ENCODE results near the gene ZNF45. TPM values are rescaled to one million over a fixed set of nuclear protein-coding genes. Genes with fewer than 3 reads are reported as not detected.
A peak's percentile ranks its signal among the peaks of the same experiment; 100 is the strongest.
"Not testable (repeated sequence)": the region's sequence is repeated elsewhere in the genome, so short reads cannot be mapped to it uniquely, and the experiment has no call there.

ZNF45 gene
- 10.7 TPM for polyA plus RNA-seq

DNA sequence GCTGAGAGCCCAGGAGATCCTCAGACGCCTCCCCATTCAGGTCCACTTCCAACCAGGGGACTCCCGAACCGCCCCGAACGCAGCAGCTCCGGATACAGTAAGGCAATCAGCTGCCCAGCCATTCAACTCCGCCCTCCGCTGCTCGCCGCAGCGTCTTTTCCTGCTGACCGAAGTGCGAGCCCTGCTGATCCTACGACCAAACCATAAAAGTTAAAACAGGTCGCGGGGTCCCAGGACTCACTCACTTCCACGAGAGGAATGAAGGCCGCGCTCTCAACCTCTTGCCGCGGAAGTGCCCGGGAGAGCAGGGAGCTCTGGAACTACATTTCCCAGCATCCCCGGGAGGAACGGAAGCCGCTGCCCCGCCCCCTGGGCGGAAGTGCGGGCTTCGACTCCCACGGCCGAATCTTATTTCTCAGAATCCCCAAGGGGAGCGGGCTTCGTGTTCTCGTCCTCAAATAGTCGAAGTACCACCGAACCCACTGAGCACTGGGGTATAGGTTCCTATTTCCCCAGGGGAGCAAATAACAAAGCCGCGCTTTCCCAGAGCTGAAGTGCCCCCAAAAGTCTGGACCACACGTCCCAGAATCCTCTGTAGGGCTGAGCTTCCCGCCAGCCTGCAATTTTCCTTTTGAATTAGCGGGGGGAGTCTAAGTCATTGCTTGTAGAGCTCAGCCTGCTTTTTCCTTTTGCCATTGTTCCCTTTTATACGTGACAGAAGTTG lies at the start of gene ZNF45:
Gene ZNF45 (minus strand): TSS at position 298 of the 724 bp plus-strand sequence. CDS start 13,097 bp downstream, outside the sequence.
- Mint-ChIP-seq H3K27ac (peak within 1 kb of the TSS; percentile 67 to 92 (median 86)), H3K36me3 (peaks cover 12% of the 10 kb centered on the region)

DNA sequence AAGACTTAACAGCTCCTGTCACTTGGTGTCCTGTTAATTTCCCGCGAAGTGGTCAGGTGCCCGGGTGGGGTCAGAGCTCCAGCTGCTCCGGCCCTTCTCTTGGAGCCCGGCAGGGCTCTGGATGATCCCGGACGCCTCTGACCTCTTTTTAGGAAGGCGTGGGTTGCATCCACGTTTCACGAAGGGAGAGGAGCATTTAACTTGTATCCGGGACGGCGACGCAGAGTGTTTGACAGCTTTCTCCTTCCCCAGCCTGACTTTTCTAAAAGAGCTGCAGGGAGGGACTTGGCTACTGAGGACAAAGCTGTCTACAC lies 49.6 kb upstream of the ZNF45 start:
- peak overlapping the region; percentile 94 to 99 (median 98) for H3K4me3 Mint-ChIP-seq
- H3K27me3 Mint-ChIP-seq = no peaks in the 10 kb centered on the region
- H3K36me3 Mint-ChIP-seq = peaks cover 16% of the 10 kb centered on the region
- H3K27ac Mint-ChIP-seq = peak overlapping the region in 2 of 3 donors; percentile 42 to 97
- peaks cover 0 to 15% (median under 1%) of the 10 kb centered on the region in 3 donors for H3K9me3 Mint-ChIP-seq
- H3K4me1 Mint-ChIP-seq = peaks cover 0 to 12% (median 9%) of the 10 kb centered on the region in 3 donors

More for the DNA sequence above, at the start of gene ZNF45:
- no peaks in the 10 kb centered on the region for H3K27me3 Mint-ChIP-seq
- H3K4me3 Mint-ChIP-seq = peak within 1 kb of the TSS; percentile 93 to 99 (median 98)
- H3K9me3 Mint-ChIP-seq = peaks cover under 1 to 8% (median 7%) of the 10 kb centered on the region in 3 donors
- H3K4me1 Mint-ChIP-seq = peaks cover 11 to 22% (median 13%) of the 10 kb centered on the region in 3 donors

DNA sequence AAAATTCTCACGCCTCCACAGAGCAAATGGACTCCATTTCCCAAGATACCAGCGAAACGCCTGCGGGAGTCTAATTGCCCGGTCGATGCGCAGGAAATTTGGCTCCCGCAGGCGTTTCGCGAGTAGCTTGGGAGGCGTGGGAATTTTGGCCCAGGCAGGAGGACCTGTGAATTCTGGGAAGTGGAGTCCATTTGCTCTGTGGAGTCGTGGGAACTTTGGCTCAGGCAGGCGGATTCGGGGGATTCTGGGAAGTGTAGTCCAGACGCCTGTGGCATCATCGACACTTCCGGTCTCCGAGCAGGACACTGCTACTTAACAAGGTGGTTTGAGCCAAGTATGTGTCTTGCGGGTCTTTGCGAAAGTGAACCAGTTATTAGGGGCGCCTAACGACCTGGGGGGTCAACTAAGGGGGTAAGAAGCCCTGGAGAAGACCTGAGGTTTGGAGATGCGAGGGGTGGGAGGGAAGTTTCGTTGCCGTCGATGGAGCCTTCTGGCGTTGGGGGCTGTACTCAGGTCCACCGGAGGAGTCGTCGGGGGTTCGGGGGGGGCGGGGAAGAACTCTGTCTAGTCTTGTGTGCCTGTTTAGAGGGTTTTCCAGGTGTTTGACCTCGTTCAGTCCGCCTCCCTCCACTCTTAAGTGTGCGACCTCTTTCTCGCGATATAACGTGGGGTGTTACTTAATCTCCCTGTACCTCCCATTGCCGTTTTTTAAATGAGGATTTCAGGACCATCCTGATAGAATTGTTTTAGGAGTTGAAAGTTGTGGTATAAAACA lies 49.0 kb upstream of the ZNF45 start, which contains the start of gene ZNF155:
Gene ZNF155 (plus strand): TSS at position 277 of the 775 bp plus-strand sequence. CDS start 4,356 bp downstream, outside the sequence.
- H3K36me3 Mint-ChIP-seq = peaks cover 11% of the 10 kb centered on the region
- peaks cover 0 to 15% (median 0%) of the 10 kb centered on the region in 3 donors for H3K9me3 Mint-ChIP-seq
- peak within 1 kb of the TSS; percentile 94 to 99 (median 98) for H3K4me3 Mint-ChIP-seq
- H3K27ac Mint-ChIP-seq = peak within 1 kb of the TSS; percentile 42 to 97 (median 67)
- peaks cover 0 to 12% (median 9%) of the 10 kb centered on the region in 3 donors for H3K4me1 Mint-ChIP-seq
- H3K27me3 Mint-ChIP-seq = no peaks in the 10 kb centered on the region

DNA sequence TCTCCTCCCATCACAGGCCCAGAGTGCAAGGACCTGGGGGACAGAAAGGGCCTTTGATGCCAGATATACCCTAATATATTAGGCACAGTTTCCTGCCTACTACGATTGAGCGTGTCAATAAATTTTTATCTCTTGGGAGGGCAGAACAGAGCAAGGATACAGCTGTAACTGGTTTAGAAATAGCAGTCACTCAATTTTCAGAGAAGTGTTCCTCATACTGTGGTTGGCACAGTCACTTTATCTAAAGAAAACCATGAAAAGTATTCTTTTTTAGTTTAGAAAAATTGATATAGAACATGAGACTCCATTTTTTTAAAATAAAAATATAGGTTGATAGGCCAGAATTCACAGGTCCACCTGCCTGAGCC lies 48.4 kb upstream of the ZNF45 start:
- peak overlapping the region in 1 of 3 donors; percentile 97 for H3K27ac Mint-ChIP-seq

DNA sequence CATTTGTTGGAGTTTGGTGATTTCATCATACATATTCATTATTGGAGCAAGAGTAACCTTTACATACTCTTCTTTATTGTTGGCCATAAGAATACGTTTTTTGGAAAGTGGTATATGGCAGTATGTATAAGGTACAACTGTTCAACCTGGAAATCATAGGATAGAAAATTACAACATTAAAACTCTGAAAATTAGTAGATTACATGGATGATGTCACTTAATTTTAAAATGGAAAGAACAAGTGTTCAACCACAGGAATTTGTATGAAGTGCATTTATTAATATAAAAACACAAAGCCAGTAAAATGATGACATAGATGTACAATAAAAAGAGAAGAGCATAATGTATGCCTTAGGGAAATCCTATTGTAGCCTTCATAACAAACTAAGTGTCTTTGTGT lies 41.6 kb upstream of the ZNF45 start:
- H3K27ac Mint-ChIP-seq = no peak overlapping the region

More for the DNA sequence above, 48.4 kb upstream of the ZNF45 start:
- Mint-ChIP-seq H3K4me1 (peaks cover 0 to 10% (median 9%) of the 10 kb centered on the region in 3 donors), H3K4me3 (peak overlapping the region; percentile 76 to 97 (median 85)), H3K27me3 (no peaks in the 10 kb centered on the region), H3K36me3 (peaks cover 5% of the 10 kb centered on the region), H3K9me3 (peaks cover 0 to 9% (median 0%) of the 10 kb centered on the region in 3 donors)

DNA sequence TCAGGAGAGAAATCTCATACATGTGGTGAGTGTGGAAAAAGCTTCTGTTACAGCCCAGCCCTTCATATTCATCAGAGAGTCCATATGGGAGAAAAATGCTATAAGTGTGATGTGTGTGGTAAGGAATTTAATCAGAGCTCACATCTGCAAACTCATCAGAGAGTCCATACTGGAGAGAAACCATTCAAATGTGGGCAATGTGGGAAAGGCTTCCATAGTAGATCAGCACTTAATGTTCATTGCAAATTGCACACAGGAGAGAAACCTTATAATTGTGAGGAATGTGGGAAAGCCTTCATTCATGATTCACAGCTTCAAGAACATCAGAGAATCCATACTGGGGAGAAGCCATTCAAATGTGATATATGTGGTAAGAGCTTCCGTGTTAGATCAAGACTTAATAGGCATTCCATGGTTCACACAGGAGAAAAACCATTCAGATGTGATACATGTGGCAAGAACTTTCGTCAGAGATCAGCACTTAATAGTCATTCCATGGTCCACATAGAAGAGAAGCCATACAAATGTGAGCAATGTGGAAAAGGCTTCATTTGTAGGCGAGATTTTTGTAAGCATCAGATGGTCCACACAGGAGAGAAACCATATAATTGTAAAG lies 31.1 kb upstream of the ZNF45 start:
- H3K27me3 Mint-ChIP-seq = no peaks in the 10 kb centered on the region
- no peak overlapping the region for H3K4me3 Mint-ChIP-seq
- H3K4me1 Mint-ChIP-seq = no peaks in the 10 kb centered on the region
- peaks cover 8% of the 10 kb centered on the region for H3K36me3 Mint-ChIP-seq
- no peak overlapping the region for H3K27ac Mint-ChIP-seq
- H3K9me3 Mint-ChIP-seq = peaks cover 34 to 55% (median 48%) of the 10 kb centered on the region in 3 donors

More for the DNA sequence above, 41.6 kb upstream of the ZNF45 start:
- no peak overlapping the region for H3K4me3 Mint-ChIP-seq
- H3K4me1 Mint-ChIP-seq = no peaks in the 10 kb centered on the region
- no peaks in the 10 kb centered on the region for H3K27me3 Mint-ChIP-seq
- H3K9me3 Mint-ChIP-seq = peaks cover 9 to 43% (median 30%) of the 10 kb centered on the region in 3 donors
- H3K36me3 Mint-ChIP-seq = peaks cover 9% of the 10 kb centered on the region

DNA sequence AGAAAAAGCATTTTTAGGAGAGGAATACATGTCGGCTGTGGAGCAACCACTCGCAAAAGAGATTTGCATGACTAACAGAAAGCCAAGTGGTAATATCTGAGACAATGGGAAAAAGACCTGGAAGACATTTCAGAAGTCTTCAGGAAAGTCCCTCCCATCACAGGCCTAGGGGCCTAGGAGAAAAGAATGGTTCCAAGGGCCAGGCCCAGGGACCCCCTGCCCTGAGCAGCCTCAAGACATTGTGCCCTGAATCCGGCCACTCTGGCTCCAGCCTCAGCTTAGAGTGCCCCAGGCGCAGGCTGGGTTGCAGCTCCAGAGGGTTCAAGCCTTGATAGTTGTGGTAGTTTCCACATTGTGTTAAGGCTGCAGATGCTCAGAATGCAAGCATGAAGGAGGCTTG lies 25.3 kb upstream of the ZNF45 start:
- no peaks in the 10 kb centered on the region for H3K4me1 Mint-ChIP-seq
- no peaks in the 10 kb centered on the region for H3K27me3 Mint-ChIP-seq
- no peak overlapping the region for H3K27ac Mint-ChIP-seq
- peaks cover 21 to 47% (median 26%) of the 10 kb centered on the region in 3 donors for H3K9me3 Mint-ChIP-seq
- no peak overlapping the region for H3K4me3 Mint-ChIP-seq
- H3K36me3 Mint-ChIP-seq = peaks cover 9% of the 10 kb centered on the region

DNA sequence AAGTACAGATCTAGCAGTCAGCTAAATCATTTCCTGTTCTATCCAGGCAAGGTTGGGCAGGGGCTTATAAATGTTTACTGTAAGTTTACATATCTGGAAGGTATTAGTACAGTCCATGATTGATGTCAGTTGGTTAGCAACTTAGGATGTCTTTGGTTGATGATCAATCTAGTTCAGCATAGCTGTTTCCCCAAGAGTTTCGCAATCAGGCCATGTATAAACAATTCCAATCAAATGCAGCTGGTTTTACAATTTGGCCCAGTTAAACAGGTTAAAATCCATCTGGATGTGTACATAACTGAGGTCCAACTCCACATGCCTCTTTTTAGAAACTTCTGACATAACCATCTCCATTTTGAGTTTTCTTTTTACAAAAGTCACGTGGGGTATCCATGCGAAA lies 22.8 kb upstream of the ZNF45 start:
- Mint-ChIP-seq H3K27ac (no peak overlapping the region), H3K36me3 (peaks cover 5% of the 10 kb centered on the region), H3K27me3 (no peaks in the 10 kb centered on the region), H3K4me3 (no peak overlapping the region), H3K9me3 (peaks cover 16 to 40% (median 18%) of the 10 kb centered on the region in 3 donors), H3K4me1 (no peaks in the 10 kb centered on the region)

DNA sequence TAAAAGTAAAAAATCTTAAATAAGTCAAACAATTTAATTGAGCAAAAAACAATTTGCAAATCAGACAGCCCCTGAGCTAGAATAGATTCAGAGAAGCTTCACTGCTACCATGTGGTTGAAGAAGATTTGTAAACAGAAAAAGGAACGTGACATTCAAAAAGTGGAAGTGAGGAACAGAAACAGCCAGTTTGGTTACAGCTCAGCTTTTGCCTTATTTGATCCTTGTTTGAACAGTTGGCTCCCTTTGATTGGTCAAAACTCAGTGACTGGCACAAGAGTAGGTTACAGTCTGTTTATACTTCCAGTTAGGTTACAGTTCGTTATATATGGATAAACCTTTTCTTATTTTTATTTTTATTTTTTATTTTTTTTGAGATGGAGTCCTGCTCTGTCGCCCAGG lies 21.7 kb upstream of the ZNF45 start:
- Mint-ChIP-seq H3K4me3 (no peak overlapping the region), H3K27ac (no peak overlapping the region), H3K4me1 (peaks cover 0 to 3% (median 2%) of the 10 kb centered on the region in 3 donors), H3K9me3 (peaks cover 18 to 32% (median 19%) of the 10 kb centered on the region in 3 donors), H3K27me3 (no peaks in the 10 kb centered on the region), H3K36me3 (peaks cover 8% of the 10 kb centered on the region)

DNA sequence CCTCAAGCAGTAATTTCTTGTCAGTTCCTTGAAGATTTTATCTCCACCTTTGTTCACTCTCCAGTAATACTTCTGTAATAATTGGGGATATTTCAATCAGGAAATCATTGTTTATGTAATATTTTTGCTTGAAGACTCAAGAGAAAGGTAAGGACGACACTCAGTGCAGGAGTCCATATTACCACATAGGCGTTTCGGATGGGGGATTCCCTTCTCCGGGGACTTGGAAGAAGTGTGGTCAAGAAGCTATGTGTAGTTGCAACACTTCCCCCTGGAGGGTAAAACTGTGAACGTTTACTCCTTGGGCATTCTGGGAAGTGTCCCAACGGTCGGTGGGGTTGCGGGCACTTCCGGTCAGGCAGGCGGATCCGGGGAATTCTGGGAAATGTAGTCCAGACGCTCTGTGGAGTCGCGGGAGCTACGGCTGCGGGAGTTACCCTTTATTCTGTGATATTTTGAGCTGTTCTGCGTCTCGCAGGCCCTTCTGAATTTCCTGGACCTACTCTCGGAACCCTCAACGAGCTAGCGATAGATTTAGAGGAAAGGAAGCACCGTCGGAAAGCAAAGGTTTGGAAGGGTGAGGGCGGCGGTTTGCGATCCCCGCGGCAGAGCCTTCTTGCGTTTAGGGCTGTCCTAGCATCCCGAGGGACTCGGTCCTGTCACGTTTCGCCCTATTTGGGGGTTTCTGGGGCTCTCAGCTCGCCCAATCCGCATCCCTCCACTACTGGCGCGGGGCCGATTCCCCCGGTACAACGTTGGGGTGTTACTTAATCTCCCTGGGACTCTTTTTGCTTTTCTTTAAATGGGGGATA lies 16.0 kb upstream of the ZNF45 start, which contains the start of gene ZNF221:
Gene ZNF221 (plus strand): TSS at position 395 of the 812 bp plus-strand sequence. CDS start 11,499 bp downstream, outside the sequence.
- H3K4me1 Mint-ChIP-seq = peaks cover 5 to 11% (median 7%) of the 10 kb centered on the region in 3 donors
- H3K4me3 Mint-ChIP-seq = peak within 1 kb of the TSS; percentile 95 to 99 (median 98)
- H3K27me3 Mint-ChIP-seq = peaks cover 5% of the 10 kb centered on the region
- peaks cover 6% of the 10 kb centered on the region for H3K36me3 Mint-ChIP-seq
- H3K9me3 Mint-ChIP-seq = peaks cover 25 to 38% (median 34%) of the 10 kb centered on the region in 3 donors
- peak within 1 kb of the TSS in 2 of 3 donors; percentile 78 to 81 for H3K27ac Mint-ChIP-seq

DNA sequence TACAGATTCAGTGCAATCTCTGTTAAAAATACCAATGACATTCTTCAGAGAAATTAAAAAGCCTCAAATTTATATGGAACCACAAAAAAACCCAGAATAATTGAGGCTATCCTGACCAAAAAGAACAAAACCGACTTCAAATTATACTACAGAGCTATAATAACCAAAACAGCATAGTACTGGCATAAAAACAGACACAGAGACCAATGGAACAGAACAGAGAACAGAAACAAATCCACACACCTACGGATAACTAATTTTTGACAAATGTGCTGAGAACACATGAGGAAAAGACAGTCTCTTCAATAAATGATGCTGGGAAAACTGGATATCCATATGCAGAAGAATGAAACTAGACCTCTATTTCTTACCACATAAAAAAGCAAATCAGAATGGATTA lies 14.7 kb upstream of the ZNF45 start:
- peaks cover 32 to 38% (median 34%) of the 10 kb centered on the region in 3 donors for H3K9me3 Mint-ChIP-seq
- H3K4me3 Mint-ChIP-seq = peak overlapping the region; percentile 47 to 81 (median 62)
- H3K4me1 Mint-ChIP-seq = peaks cover 5 to 11% (median 7%) of the 10 kb centered on the region in 3 donors
- not testable (repeated sequence) for H3K36me3 Mint-ChIP-seq, H3K27me3 Mint-ChIP-seq, H3K27ac Mint-ChIP-seq

DNA sequence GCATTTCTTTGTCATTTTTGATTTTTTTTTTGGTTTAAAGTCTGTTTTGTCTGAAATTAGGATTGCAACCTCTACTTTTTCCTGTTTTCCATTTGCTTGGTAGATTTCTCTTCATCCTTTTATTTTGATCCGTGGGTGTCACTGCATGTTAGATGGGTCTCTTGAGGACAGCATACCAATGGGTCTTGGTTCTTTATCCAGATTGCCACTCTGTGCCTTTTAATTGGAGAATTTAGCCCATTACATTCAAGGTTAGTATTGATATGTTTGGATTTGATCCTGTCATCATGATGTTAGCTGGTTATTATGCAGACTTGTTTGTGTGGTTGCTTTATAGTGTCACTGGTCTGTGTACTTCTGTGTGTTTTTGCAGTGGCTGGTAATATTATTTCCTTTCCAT lies 12.3 kb upstream of the ZNF45 start:
- peaks cover 30 to 44% (median 33%) of the 10 kb centered on the region in 3 donors for H3K9me3 Mint-ChIP-seq
- H3K4me3 Mint-ChIP-seq = peak overlapping the region in 1 of 4 donors; percentile 5
- H3K27me3 Mint-ChIP-seq, H3K27ac Mint-ChIP-seq, H3K36me3 Mint-ChIP-seq: not testable (repeated sequence)
- peaks cover 5 to 11% (median 7%) of the 10 kb centered on the region in 3 donors for H3K4me1 Mint-ChIP-seq

DNA sequence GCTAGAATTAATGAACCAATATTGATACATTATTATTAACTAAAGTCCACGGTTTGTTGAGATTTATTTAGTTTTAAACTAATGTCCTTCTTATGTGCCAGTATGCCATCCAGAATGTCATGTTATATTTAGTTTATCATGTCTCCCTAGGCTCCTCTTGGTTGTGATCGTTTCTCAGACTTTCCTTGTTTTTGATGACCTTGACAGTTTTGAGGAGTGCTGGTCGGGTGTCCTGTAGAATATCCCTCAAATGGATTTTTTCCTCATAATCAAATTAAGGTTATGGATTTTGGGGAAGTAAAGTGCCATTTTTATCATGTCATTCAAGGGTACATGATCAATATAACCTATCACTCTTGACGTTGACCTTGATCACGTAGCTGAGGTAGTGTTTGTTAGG lies 6.1 kb upstream of the ZNF45 start:
- peaks cover 19 to 21% (median 19%) of the 10 kb centered on the region in 3 donors for H3K9me3 Mint-ChIP-seq
- no peak overlapping the region for H3K4me3 Mint-ChIP-seq
- H3K4me1 Mint-ChIP-seq = no peaks in the 10 kb centered on the region
- H3K27me3 Mint-ChIP-seq = peaks cover 2% of the 10 kb centered on the region
- no peak overlapping the region for H3K27ac Mint-ChIP-seq
- H3K36me3 Mint-ChIP-seq = peaks cover 6% of the 10 kb centered on the region

DNA sequence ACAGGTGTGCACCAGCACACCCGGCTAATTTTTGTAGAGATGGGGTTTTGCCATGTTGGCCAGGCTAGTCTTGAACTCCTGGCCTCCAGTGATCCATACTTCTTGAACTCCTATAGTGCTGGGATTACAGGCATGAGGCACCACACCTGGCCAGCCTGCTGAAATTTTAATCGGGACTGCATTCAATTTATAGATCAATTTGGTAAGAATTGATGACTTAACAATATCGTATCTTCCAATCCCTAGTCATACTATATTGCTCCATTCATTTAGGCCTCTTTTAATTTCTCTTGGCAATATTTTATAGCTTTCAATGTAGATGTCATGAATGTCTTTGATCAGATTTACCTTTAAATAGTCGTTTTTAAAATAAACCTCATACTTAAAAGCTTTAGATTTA lies 5.6 kb upstream of the ZNF45 start:
- H3K27ac Mint-ChIP-seq = no peak overlapping the region
- H3K9me3 Mint-ChIP-seq = peaks cover 14 to 19% (median 16%) of the 10 kb centered on the region in 3 donors
- no peak overlapping the region for H3K4me3 Mint-ChIP-seq
- H3K36me3 Mint-ChIP-seq = peaks cover 6% of the 10 kb centered on the region
- peaks cover 0 to 1% (median 0%) of the 10 kb centered on the region in 3 donors for H3K4me1 Mint-ChIP-seq
- peaks cover 2% of the 10 kb centered on the region for H3K27me3 Mint-ChIP-seq

Measured in IgD-negative memory B cell (primary cell).